ENCODE data around the gene TACC3. TPM values are rescaled to one million over a fixed set of nuclear protein-coding genes. Genes with fewer than 3 reads are reported as not detected.

Gene TACC3
- total RNA-seq, 1 experiment from 2014 or later = 106 TPM

DNA sequence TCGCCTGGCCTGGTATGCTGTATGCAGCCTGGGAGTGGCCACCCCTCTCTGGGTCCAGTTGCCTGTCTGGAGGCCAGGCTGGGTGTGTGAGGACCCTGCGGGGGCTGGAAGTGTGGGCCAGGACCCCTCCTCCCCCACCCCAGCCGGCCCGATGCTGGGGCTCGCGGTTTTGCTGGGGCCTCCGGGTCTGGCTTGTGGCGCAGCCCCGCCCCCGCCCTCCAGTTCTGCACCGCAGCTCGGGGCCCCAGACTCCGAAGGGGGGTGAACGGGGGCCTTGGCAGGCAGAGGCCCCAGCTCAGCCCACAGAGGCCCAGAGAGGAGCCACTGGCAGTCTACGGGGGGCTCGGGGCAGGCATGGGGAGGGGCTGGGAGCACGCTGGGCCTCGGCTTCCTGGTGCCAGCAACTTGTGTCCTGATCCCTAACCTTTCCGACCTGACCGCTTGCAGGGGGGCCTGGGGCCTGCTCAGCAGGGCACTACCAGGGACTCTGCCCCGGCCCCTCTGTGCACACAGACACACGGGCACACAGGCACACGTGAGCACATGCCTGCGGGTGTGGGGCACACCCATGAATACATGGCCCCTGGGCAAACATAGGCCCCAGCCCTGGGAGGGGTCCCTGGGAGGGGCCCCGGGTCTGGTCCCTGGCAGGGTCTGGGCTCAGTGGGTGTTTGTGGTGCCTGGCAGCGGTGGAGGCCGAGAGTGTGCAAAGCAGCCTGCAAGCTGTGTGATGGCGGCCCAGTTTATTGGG, 50.4 kb downstream of the TACC3 start:
- no peaks in the 10 kb centered on the region for H3K27me3 ChIP-seq (ENCODE audit: control insufficient read depth, insufficient read depth, low read length)
- intact Hi-C loops (cut with micrococcal nuclease; ENCODE audit: unreplicated experiment) = no loop called here
- no peak for ATAC-seq
- no peaks in the 10 kb centered on the region for H3K9me3 ChIP-seq (ENCODE audit: control insufficient read depth, insufficient read depth, low read depth, low read length)
- in situ Hi-C loops (cut with HindIII; ENCODE audit: low pct_unique_long_range_greater_than_20kb, low sequenced_read_pairs) = no loop called here
- ChIA-PET CTCF (no interaction called here), POLR2A (no interaction called here)
- no peak for DNase-seq (ENCODE audit: low read depth, low spot score)
- TF ChIP-seq, protein P1, sequence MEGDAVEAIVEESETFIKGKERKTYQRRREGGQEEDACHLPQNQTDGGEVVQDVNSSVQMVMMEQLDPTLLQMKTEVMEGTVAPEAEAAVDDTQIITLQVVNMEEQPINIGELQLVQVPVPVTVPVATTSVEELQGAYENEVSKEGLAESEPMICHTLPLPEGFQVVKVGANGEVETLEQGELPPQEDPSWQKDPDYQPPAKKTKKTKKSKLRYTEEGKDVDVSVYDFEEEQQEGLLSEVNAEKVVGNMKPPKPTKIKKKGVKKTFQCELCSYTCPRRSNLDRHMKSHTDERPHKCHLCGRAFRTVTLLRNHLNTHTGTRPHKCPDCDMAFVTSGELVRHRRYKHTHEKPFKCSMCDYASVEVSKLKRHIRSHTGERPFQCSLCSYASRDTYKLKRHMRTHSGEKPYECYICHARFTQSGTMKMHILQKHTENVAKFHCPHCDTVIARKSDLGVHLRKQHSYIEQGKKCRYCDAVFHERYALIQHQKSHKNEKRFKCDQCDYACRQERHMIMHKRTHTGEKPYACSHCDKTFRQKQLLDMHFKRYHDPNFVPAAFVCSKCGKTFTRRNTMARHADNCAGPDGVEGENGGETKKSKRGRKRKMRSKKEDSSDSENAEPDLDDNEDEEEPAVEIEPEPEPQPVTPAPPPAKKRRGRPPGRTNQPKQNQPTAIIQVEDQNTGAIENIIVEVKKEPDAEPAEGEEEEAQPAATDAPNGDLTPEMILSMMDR (IDR thresholded peaks at IDR 0.05) = no peak
- TF ChIP-seq SIN3A (IDR thresholded peaks at IDR 0.05; ENCODE audit: borderline replicate concordance, insufficient read depth, low read depth, low read length) (no peak), TCF7L2 (IDR thresholded peaks at IDR 0.05; ENCODE audit: low read depth, low read length) (no peak), POLR2AphosphoS5 (IDR thresholded peaks at IDR 0.05; ENCODE audit: low read depth, low read length) (no peak)
- TF ChIP-seq, protein P2, sequence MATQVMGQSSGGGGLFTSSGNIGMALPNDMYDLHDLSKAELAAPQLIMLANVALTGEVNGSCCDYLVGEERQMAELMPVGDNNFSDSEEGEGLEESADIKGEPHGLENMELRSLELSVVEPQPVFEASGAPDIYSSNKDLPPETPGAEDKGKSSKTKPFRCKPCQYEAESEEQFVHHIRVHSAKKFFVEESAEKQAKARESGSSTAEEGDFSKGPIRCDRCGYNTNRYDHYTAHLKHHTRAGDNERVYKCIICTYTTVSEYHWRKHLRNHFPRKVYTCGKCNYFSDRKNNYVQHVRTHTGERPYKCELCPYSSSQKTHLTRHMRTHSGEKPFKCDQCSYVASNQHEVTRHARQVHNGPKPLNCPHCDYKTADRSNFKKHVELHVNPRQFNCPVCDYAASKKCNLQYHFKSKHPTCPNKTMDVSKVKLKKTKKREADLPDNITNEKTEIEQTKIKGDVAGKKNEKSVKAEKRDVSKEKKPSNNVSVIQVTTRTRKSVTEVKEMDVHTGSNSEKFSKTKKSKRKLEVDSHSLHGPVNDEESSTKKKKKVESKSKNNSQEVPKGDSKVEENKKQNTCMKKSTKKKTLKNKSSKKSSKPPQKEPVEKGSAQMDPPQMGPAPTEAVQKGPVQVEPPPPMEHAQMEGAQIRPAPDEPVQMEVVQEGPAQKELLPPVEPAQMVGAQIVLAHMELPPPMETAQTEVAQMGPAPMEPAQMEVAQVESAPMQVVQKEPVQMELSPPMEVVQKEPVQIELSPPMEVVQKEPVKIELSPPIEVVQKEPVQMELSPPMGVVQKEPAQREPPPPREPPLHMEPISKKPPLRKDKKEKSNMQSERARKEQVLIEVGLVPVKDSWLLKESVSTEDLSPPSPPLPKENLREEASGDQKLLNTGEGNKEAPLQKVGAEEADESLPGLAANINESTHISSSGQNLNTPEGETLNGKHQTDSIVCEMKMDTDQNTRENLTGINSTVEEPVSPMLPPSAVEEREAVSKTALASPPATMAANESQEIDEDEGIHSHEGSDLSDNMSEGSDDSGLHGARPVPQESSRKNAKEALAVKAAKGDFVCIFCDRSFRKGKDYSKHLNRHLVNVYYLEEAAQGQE (IDR thresholded peaks at IDR 0.05; ENCODE audit: insufficient read depth in 1 of 2, low read depth in 2 of 2, low read length in 1 of 2) = no peak
- no peaks in the 10 kb centered on the region for H3K4me1 ChIP-seq (ENCODE audit: control insufficient read depth, insufficient read depth, low read length)
- H3K27ac ChIP-seq (ENCODE audit: low read length) = no peak overlapping the region
- H3K36me3 ChIP-seq (ENCODE audit: control insufficient read depth, insufficient read depth, low read length) = no peaks in the 10 kb centered on the region
- BruUV-seq (replicated peaks) = no TSS peak
- H3K4me3 ChIP-seq (ENCODE audit: low read depth in 2 of 2, low read length in 2 of 2) = no peak overlapping the region

DNA sequence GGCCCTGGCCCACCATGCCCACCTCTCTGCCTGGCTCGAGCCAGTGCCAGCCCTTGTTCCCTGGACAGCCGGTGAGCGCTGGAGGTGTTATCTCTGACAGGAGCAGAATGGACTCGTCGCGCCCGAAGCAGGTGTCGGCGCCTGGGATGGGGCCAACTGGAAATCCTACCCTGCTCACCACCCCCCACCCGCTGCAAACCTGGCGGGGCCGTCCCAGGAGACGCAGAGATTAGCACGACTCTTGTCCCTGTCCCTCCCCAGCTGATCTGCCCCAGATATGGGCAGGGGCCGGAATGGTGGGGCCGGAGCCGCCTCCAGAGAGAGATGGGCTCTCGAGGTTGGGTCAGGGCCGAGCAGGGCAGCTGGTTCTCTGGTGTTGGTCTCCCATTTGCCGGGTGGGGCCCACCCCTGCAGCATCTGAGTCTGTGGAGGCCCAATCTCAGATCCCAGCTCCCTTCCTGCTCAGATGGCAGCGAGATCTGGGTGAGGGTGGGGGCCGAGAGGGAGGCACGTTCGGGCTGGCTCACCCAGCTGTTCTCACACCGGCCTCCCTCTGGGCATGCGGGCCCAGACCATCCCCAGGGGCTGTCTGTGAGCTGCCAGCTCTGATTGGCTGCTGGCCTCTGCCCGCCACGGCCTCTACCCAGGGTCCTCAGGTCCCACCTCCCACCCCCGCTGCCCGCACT, 51.7 kb downstream of the TACC3 start:
- no TSS peak for BruUV-seq (replicated peaks)
- no peak overlapping the region for H3K4me3 ChIP-seq (ENCODE audit: low read depth in 2 of 2, low read length in 2 of 2)
- H3K27ac ChIP-seq (ENCODE audit: low read length) = no peak overlapping the region
- DNase-seq (ENCODE audit: low read depth, low spot score) (no peak), ATAC-seq (peak; percentile 39)
- ChIA-PET CTCF (no interaction called here), POLR2A (no interaction called here)
- H3K27me3 ChIP-seq (ENCODE audit: control insufficient read depth, insufficient read depth, low read length) = no peaks in the 10 kb centered on the region
- in situ Hi-C loops (cut with HindIII; ENCODE audit: low pct_unique_long_range_greater_than_20kb, low sequenced_read_pairs) (no loop called here), intact Hi-C loops (cut with micrococcal nuclease; ENCODE audit: unreplicated experiment) (no loop called here)
- no peak for TF ChIP-seq SIN3A (IDR thresholded peaks at IDR 0.05; ENCODE audit: borderline replicate concordance, insufficient read depth, low read depth, low read length)
- no peak for TF ChIP-seq POLR2AphosphoS5 (IDR thresholded peaks at IDR 0.05; ENCODE audit: low read depth, low read length)
- no peaks in the 10 kb centered on the region for H3K36me3 ChIP-seq (ENCODE audit: control insufficient read depth, insufficient read depth, low read length)
- no peaks in the 10 kb centered on the region for H3K4me1 ChIP-seq (ENCODE audit: control insufficient read depth, insufficient read depth, low read length)
- H3K9me3 ChIP-seq (ENCODE audit: control insufficient read depth, insufficient read depth, low read depth, low read length) = no peaks in the 10 kb centered on the region

DNA sequence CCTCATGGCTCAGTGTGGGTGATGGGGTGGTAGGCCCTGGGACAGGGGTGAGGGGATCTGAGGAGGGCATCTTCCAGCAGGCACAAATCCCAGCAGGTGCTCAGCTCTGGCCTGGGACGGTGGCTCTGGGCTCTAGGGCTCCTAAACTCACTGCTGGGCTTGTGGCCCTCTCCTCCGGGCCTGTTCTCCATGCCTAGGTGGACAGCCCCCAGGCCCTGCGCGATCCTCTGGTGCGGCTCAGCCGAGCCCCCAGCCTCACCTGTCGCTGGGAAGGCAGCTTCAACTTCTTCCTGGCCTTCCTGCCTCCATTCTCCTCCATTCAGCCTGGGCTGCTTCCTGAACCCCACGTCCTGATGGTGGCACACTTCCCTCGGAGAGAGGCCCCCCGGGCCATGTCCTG, 52.4 kb downstream of the TACC3 start:
- Histone ChIP-seq H3K9me3 (ENCODE audit: control insufficient read depth, insufficient read depth, low read depth, low read length) (no peaks in the 10 kb centered on the region), H3K4me1 (ENCODE audit: control insufficient read depth, insufficient read depth, low read length) (no peaks in the 10 kb centered on the region), H3K27me3 (ENCODE audit: control insufficient read depth, insufficient read depth, low read length) (no peaks in the 10 kb centered on the region), H3K36me3 (ENCODE audit: control insufficient read depth, insufficient read depth, low read length) (no peaks in the 10 kb centered on the region), H3K4me3 (ENCODE audit: low read depth in 2 of 2, low read length in 2 of 2) (no peak overlapping the region), H3K27ac (ENCODE audit: low read length) (no peak overlapping the region)
- no TSS peak for BruUV-seq (replicated peaks)
- ChIA-PET POLR2A (no interaction called here), CTCF (no interaction called here)
- in situ Hi-C loops (cut with HindIII; ENCODE audit: low pct_unique_long_range_greater_than_20kb, low sequenced_read_pairs) = no loop called here
- ATAC-seq (no peak), DNase-seq (ENCODE audit: low read depth, low spot score) (no peak)
- TF ChIP-seq POLR2AphosphoS5 (IDR thresholded peaks at IDR 0.05; ENCODE audit: low read depth, low read length) (no peak), TCF7L2 (IDR thresholded peaks at IDR 0.05; ENCODE audit: low read depth, low read length) (no peak), SIN3A (IDR thresholded peaks at IDR 0.05; ENCODE audit: borderline replicate concordance, insufficient read depth, low read depth, low read length) (no peak)
- TF ChIP-seq, protein P2 (IDR thresholded peaks at IDR 0.05; ENCODE audit: insufficient read depth in 1 of 2, low read depth in 2 of 2, low read length in 1 of 2) = no peak
- TF ChIP-seq, protein P1 (IDR thresholded peaks at IDR 0.05) = no peak
- intact Hi-C loops (cut with micrococcal nuclease; ENCODE audit: unreplicated experiment) = no loop called here

Measured in Panc1 (cell line).